Cardiac fibroblast (primary cell): Measurements from ENCODE around the gene SLC9A7.

ENCODE experiments used
- DNase-seq, 2 donors: peaks; one replicate each; pipeline versions ENCODE4 v3.0.0 to v3.0.0-alpha.2; 2010; ENCODE audit warnings: low read depth in 2 of 2
- H3K4me3 ChIP-seq, 2 donors: replicated peaks in 1 of 2; 1 replicate in 1 of 2; 2 replicates in 1 of 2; pipeline ENCODE4 v1.5.1; 2011; ENCODE audit warnings: low read depth in 2 of 2, low read length in 2 of 2, mild to moderate bottlenecking in 2 of 2, moderate library complexity in 1 of 2
- CTCF ChIP-seq: IDR thresholded peaks from one replicate; pipeline ENCODE4 v1.5.1; 2011; ENCODE audit warnings: low read depth, mild to moderate bottlenecking, low read length, inconsistent platforms

Gene SLC9A7

GRCh38 chrX:46762963-46763362 lies 4.0 kb upstream of the SLC9A7 start:
- TF ChIP-seq CTCF, result no peak
- DNase-seq, result no peak
- no peak overlapping the region for H3K4me3 ChIP-seq

GRCh38 chrX:46759645-46759974 lies 692 bp upstream of the SLC9A7 start:
- H3K4me3 ChIP-seq, result peak overlapping the region in 1 of 2 donors; percentile 66
- no peak for TF ChIP-seq CTCF
- peak in 1 of 2 donors; percentile 47 for DNase-seq

- H3K4me3 ChIP-seq, result peak overlapping the region; percentile 53 to 66
- no peak for TF ChIP-seq CTCF
- no peak for DNase-seq
Measured at GRCh38 chrX:46758163-46758955, 559 bp downstream of the SLC9A7 start.

GRCh38 chrX:46757593-46757992 lies 1.3 kb downstream of the SLC9A7 start:
- peak overlapping the region in 1 of 2 donors; percentile 66 for H3K4me3 ChIP-seq
- DNase-seq, result no peak
- TF ChIP-seq CTCF, result no peak

- no peak for DNase-seq
- H3K4me3 ChIP-seq, result no peak overlapping the region
- no peak for TF ChIP-seq CTCF
Measured at GRCh38 chrX:46757052-46757451, 1.9 kb downstream of the SLC9A7 start.

- no peak for TF ChIP-seq CTCF
- no peak overlapping the region for H3K4me3 ChIP-seq
Measured at GRCh38 chrX:46755671-46756070, 3.2 kb downstream of the SLC9A7 start.

More at GRCh38 chrX:46755671-46756070, 3.2 kb downstream of the SLC9A7 start:
- DNase-seq, result peak in 1 of 2 donors; percentile 27
